Measurements from ENCODE around the gene MASTL.

DNA sequence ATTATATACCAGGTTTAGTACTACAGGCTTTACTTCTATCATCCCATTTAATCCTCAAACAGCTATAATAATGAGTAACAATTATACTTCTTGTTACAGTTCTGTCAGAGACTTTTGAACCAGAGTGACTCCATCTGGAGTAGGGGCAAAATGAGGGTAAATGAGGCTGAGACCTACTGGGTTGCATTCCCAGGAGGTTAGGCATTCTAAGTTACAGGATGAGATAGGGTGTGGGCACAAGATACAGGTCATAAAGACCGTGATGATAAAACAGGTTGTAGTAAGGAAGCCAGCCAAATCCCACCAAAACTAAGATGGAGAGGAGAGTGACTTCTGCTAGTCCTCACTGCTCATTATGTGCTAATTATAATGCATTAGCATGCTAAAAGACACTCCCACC, 4.9 kb upstream of the MASTL start:
- TF ChIP-seq, protein P1, sequence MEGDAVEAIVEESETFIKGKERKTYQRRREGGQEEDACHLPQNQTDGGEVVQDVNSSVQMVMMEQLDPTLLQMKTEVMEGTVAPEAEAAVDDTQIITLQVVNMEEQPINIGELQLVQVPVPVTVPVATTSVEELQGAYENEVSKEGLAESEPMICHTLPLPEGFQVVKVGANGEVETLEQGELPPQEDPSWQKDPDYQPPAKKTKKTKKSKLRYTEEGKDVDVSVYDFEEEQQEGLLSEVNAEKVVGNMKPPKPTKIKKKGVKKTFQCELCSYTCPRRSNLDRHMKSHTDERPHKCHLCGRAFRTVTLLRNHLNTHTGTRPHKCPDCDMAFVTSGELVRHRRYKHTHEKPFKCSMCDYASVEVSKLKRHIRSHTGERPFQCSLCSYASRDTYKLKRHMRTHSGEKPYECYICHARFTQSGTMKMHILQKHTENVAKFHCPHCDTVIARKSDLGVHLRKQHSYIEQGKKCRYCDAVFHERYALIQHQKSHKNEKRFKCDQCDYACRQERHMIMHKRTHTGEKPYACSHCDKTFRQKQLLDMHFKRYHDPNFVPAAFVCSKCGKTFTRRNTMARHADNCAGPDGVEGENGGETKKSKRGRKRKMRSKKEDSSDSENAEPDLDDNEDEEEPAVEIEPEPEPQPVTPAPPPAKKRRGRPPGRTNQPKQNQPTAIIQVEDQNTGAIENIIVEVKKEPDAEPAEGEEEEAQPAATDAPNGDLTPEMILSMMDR (IDR thresholded peaks at IDR 0.05; ENCODE audit: low read length) = no peak
- no peak for TF ChIP-seq EZH2 (IDR thresholded peaks at IDR 0.05; ENCODE audit: borderline replicate concordance, low read length)

Data from OCI-LY1 (cell line).